Loucy (cell line): ENCODE data around the gene ATP6V1G1.
A peak's percentile ranks its signal among the peaks of the same experiment; 100 is the strongest.

Source experiments
- H2AFZ ChIP-seq: fragments of 200-600 bp; sonication (generic); 2 replicates; pipeline ENCODE4 v1.6.0; 2016; ENCODE audit warnings: antibody characterized with exemption, mild to moderate bottlenecking, low read length, moderate library complexity
- H3F3A ChIP-seq: fragments of 200-600 bp; 2 replicates; pipeline ENCODE4 v1.6.0; 2016; ENCODE audit warnings: antibody characterized with exemption, low read depth, mild to moderate bottlenecking
- H3K27me3 ChIP-seq: fragments of 200-600 bp; sonication (generic); 2 replicates; pipeline ENCODE4 v1.6.1; 2014; ENCODE audit warnings: low read length, mild to moderate bottlenecking; ENCODE audit not compliant: insufficient read depth, poor library complexity, severe bottlenecking
- H3K36me3 ChIP-seq: fragments of 200-600 bp; sonication (generic); 2 replicates; pipeline ENCODE4 v1.6.1; 2016; ENCODE audit warnings: low read length; ENCODE audit not compliant: insufficient read depth
- H3K4me1 ChIP-seq: fragments of 200-600 bp; sonication (generic); 2 replicates; pipeline ENCODE4 v1.5.1; 2014; ENCODE audit warnings: low read length, mild to moderate bottlenecking; ENCODE audit not compliant: insufficient read depth, poor library complexity, severe bottlenecking
- H3K4me2 ChIP-seq: fragments of 200-600 bp; sonication (generic); 2 replicates; pipeline ENCODE4 v1.6.0; 2014; ENCODE audit warnings: antibody characterized with exemption, low read length, low read depth, mild to moderate bottlenecking; ENCODE audit not compliant: poor library complexity, severe bottlenecking
- H3K4me3 ChIP-seq: fragments of 200-600 bp; sonication (generic); 2 replicates; pipeline ENCODE4 v1.5.1; 2014; ENCODE audit warnings: low read length, mild to moderate bottlenecking, mixed read lengths; ENCODE audit not compliant: poor library complexity, severe bottlenecking
- H3K79me2 ChIP-seq: fragments of 200-600 bp; sonication (generic); 2 replicates; pipeline ENCODE4 v1.6.1; 2014; ENCODE audit warnings: low read length; ENCODE audit not compliant: insufficient read depth
- H3K9ac ChIP-seq: fragments of 200-600 bp; sonication (generic); 2 replicates; pipeline ENCODE4 v1.6.0; 2014; ENCODE audit warnings: mild to moderate bottlenecking, low read depth, low read length, moderate library complexity; ENCODE audit not compliant: poor library complexity, severe bottlenecking
- H3K9me2 ChIP-seq: fragments of 200-600 bp; sonication (generic); replicated peaks from 2 replicates; pipeline ENCODE4 v1.6.1; 2016; ENCODE audit warnings: low read depth, low read length, mixed read lengths
- H3K9me3 ChIP-seq: fragments of 200-600 bp; sonication (generic); 2 replicates; pipeline ENCODE4 v1.6.1; 2014; ENCODE audit warnings: mild to moderate bottlenecking, antibody characterized with exemption, low read length, low read depth; ENCODE audit not compliant: insufficient read depth
- H4K20me1 ChIP-seq: fragments of 200-600 bp; sonication (generic); 2 replicates; pipeline ENCODE4 v1.6.0; 2014; ENCODE audit warnings: antibody characterized with exemption, low read length, mild to moderate bottlenecking; ENCODE audit not compliant: insufficient read depth, poor library complexity, severe bottlenecking
- CTCF ChIP-seq: fragments of 200-600 bp; sonication (generic); conservative IDR thresholded peaks from 2 replicates; pipeline ENCODE4 v1.5.1; 2014; ENCODE audit warnings: mild to moderate bottlenecking, antibody characterized with exemption, low read length
- EZH2phosphoT487 ChIP-seq: fragments of 200-600 bp; IDR thresholded peaks from 2 replicates; pipeline ENCODE4 v1.6.1; 2018; ENCODE audit warnings: antibody characterized with exemption, mild to moderate bottlenecking, moderate library complexity, borderline replicate concordance

The ATP6V1G1 gene

GRCh38 chr9:114613087-114613486 is 25.5 kb downstream of the ATP6V1G1 start:
- no peak overlapping the region for H2AFZ ChIP-seq
- peaks cover 43% of the 10 kb centered on the region for H3K79me2 ChIP-seq
- H3K9ac ChIP-seq, result peak overlapping the region; percentile 85
- H3K4me3 ChIP-seq, result peak overlapping the region; percentile 80
- H3K9me3 ChIP-seq, result no peaks in the 10 kb centered on the region
- no peaks in the 10 kb centered on the region for H3K9me2 ChIP-seq
- no peak for TF ChIP-seq CTCF
- no peak for TF ChIP-seq EZH2phosphoT487
- no peaks in the 10 kb centered on the region for H3K27me3 ChIP-seq
- peaks cover 4% of the 10 kb centered on the region for H4K20me1 ChIP-seq
- H3K4me1 ChIP-seq, result peaks cover 44% of the 10 kb centered on the region
- peak overlapping the region; percentile 91 for H3K4me2 ChIP-seq
- peaks cover 1% of the 10 kb centered on the region; the same call in 1 of the 2 replicates for H3K36me3 ChIP-seq
- H3F3A ChIP-seq, result no peaks in the 10 kb centered on the region

GRCh38 chr9:114613919-114614318 is 26.4 kb downstream of the ATP6V1G1 start:
- Histone ChIP-seq H3K4me2 (peak overlapping the region; percentile 91), H3K9me3 (no peaks in the 10 kb centered on the region), H3K4me1 (peaks cover 44% of the 10 kb centered on the region), H3K36me3 (peaks cover 7% of the 10 kb centered on the region; the same call in 1 of the 2 replicates), H3K9ac (no peak overlapping the region), H2AFZ (no peak overlapping the region), H3K27me3 (no peaks in the 10 kb centered on the region), H3K9me2 (no peaks in the 10 kb centered on the region), H4K20me1 (peaks cover 4% of the 10 kb centered on the region), H3K4me3 (peak overlapping the region; percentile 80), H3F3A (no peaks in the 10 kb centered on the region), H3K79me2 (peaks cover 51% of the 10 kb centered on the region)
- no peak for TF ChIP-seq EZH2phosphoT487
- no peak for TF ChIP-seq CTCF

DNA sequence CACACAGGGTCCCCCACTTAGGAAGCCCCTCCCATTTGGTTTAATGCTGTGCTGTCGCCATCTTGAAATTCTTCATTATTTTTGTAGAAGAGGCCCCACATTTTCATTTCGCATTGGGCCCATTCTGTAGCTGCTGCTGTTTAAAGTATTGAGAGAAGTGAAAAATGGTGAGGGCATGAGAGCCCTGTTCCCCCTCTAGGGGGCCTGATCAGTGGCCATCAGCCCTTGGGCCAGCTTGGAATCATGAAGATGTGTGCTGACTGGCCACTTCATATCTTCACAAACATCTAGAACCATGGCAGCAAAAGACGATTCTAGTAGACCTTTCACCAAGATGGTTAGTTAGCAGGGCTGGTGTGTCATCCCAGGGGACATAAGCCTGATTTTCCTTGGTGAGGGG is 26.8 kb downstream of the ATP6V1G1 start:
- Histone ChIP-seq H3K4me2 (peak overlapping the region; percentile 91), H3K4me3 (peak overlapping the region; percentile 80), H3K9ac (no peak overlapping the region), H3K4me1 (peaks cover 44% of the 10 kb centered on the region), H3K79me2 (peaks cover 51% of the 10 kb centered on the region), H3K9me2 (no peaks in the 10 kb centered on the region), H3K9me3 (no peaks in the 10 kb centered on the region), H2AFZ (no peak overlapping the region), H3K27me3 (no peaks in the 10 kb centered on the region), H3K36me3 (peaks cover 8% of the 10 kb centered on the region; the same call in 1 of the 2 replicates), H3F3A (no peaks in the 10 kb centered on the region), H4K20me1 (peaks cover 4% of the 10 kb centered on the region)
- TF ChIP-seq EZH2phosphoT487 (no peak), CTCF (peak; percentile 32; the same call in 1 of the 2 replicates)
